Stimulated activated CD4-positive, alpha-beta T cell treated with anti-CD3 and anti-CD28 coated beads, TNF-alpha, amount 100 ng/mL, for 24 hours (primary cell): ENCODE measurements around the gene C12orf57.
A peak's percentile ranks its signal among the peaks of the same experiment; 100 is the strongest.
"Not testable (repeated sequence)": the region's sequence is repeated elsewhere in the genome, so short reads cannot be mapped to it uniquely, and the experiment has no call there.

Experiments used
- DNase-seq, 3 experiments: peaks; one replicate each; pipeline ENCODE4 v3.0.0-alpha.2; 2020; ENCODE audit warnings: low read depth in 3 of 3

C12orf57 gene, protein sequence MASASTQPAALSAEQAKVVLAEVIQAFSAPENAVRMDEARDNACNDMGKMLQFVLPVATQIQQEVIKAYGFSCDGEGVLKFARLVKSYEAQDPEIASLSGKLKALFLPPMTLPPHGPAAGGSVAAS

GRCh38 chr12:6943722-6944380 is at the start of gene C12orf57, which contains the start of gene RNU7-1:
Gene C12orf57, plus strand, starts transcription at chr12:6944022. Its CDS starts 100 bp downstream, at chr12:6944122.
Gene RNU7-1, plus strand, starts transcription at chr12:6943816.
- DNase-seq: peak; percentile 68 to 79 (median 75)

DNA sequence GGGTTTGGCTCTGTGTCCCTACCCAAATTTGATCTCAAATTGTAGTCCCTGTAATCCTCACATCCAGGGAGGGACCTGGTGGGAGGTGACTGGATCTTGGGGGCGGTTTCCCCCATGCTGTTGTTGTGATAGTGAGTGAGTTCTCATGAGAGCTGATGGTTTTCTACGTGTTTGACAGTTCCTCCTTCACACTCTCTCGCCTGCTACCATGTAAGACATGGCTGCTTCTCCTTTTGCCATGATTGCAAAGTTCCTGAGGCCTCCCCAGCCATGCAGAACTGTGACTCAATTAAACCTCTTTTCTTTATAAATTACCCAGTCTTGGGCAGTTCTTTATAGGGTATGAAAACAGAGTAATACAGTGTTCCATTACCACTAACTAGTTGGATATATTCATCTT is 49.5 kb upstream of the C12orf57 start:
- DNase-seq: no peak

DNA sequence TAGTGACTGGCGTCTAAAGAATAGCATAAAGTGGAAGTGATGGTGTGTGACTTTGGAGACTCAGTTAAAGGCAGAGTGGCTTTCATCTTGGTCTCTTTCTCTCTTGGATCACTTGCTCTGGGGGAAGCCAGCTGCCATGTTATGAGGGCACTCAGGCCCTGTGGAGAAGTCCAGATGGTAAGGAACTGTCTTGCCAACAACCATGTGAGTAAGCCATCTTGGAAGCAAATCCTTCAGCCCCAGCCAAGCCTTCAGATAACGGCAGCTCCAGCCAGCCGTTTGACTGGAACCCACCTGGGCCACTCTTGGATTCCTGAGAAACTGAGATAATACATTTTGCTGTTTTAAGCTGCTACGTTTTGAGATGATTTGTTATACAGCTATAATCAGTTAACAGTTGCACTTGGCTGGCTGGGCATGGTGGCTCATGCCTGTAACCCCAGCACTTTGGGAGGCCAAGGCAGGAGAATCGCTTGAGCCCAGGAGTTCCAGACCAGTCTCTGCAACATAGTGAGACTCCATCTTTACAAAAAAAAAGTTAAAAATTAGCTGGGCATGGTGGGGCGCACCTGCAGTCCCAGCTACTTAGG is 46.9 kb upstream of the C12orf57 start:
- no peak for DNase-seq

GRCh38 chr12:6899427-6899826 is 44.4 kb upstream of the C12orf57 start:
- no peak for DNase-seq

DNA sequence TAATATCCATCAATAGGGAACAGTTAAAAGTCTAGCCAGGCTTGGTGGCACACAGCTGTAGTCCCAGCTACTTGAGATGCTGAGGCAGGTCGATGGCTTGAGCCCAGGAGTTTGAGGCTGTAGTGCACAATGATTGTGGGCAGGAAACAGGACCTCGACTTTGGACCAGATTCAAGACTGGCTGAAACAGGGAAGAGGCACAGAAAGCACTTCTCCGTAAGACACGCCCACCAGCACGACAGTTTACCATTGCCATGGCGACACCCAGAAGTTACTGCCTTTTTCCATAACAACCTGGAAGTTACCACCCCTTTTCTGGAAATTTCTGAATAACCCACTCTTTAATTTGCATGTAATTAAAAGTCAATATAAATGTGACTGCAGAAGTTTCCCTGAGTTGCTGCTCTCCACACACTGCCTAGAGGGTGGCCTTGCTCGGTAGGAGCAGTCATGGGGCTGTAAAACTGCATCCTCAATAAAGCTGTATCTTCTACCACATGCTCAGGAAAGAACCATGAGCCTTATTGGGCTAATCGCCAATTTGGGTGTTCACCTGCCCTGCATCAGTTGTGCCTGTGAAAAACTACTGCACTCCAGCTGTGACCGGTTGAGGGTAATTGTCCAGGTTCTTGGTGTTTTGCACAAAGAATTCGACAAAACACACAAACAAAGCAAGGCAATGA is 43.8 kb upstream of the C12orf57 start:
- no peak for DNase-seq

DNA sequence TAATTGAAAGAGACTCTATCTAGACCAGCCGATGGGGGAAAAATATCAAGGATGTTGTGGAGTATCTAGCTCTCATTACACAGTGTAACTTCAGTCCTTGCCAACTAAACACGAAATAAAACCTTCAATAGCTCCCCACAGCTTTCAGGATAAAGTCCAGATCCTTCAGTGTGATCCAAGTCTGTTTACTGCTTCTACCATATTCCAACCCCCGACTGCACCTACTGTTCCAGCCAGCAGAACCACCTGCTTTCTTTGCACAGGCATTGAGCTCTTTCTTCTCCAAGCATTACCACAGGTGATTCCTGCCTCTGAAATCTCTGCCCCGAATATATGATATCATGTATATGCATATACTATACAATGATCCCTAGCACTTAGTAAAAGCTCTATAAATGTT is 41.4 kb upstream of the C12orf57 start:
- DNase-seq: no peak

GRCh38 chr12:6903722-6904121 is 40.1 kb upstream of the C12orf57 start:
- no peak for DNase-seq

GRCh38 chr12:6904280-6905276 is 39.2 kb upstream of the C12orf57 start, which contains the start of gene LRRC23:
Gene LRRC23, plus strand, starts transcription at chr12:6904822. Its CDS starts 812 bp downstream, at chr12:6905634.
- peak; percentile 96 to 98 (median 97) for DNase-seq

- no peak for DNase-seq
These were observed 38.3 kb upstream of the C12orf57 start for GRCh38 chr12:6905414-6906040.

- not testable (repeated sequence) for DNase-seq
These were observed 35.7 kb upstream of the C12orf57 start for GRCh38 chr12:6908141-6908540.

GRCh38 chr12:6909421-6910145 is 34.2 kb upstream of the C12orf57 start:
- no peak for DNase-seq

- DNase-seq: no peak
These were observed 31.5 kb upstream of the C12orf57 start for GRCh38 chr12:6912164-6912935.

GRCh38 chr12:6914246-6914946 is 29.4 kb upstream of the C12orf57 start, which contains the start of gene ENO2:
Gene ENO2, plus strand, starts transcription at chr12:6914580. Its CDS starts 1,253 bp downstream, at chr12:6915833.
- peak; percentile 58 to 83 (median 68) for DNase-seq

GRCh38 chr12:6914947-6915788 is 28.7 kb upstream of the C12orf57 start:
- DNase-seq: peak in 1 of 3 experiments; percentile 47

GRCh38 chr12:6915789-6916285 is 28.0 kb upstream of the C12orf57 start:
- DNase-seq: no peak

DNA sequence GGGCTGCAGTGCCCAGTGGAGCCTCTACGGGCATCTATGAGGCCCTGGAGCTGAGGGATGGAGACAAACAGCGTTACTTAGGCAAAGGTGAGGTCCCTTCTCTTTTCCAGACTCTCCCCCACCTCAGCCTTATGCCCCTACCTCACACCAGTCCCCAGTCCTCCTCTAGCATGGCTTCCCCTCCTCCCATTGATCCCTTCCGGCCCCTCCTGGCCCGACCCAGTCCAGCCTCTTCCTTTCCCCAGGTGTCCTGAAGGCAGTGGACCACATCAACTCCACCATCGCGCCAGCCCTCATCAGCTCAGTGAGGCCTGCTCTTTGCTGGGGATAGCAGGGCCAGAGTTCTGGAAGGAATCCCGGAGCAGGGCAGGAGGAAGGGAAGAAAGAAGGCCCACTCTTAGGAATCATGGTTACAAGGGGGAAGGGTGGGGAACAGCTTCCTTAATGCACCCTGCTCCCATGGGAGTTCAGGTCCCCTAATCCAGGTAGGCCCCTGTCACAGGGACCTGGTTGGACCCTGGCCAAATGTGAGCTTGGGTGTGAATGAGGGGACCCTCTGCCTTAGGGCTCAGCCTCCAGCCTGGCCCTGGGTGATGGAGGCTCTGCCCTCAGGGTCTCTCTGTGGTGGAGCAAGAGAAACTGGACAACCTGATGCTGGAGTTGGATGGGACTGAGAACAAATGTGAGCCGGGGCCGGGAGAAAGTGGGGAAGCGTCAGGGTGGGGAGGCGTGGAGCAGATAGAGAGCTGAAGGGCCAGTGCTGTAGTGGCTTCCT is 27.2 kb upstream of the C12orf57 start:
- no peak for DNase-seq
